DMS 273 (cell line): ENCODE measurements around the gene NCOA3.

ENCODE experiments used
- DNase-seq: peaks from one replicate; lab custom pipeline; 2025; ENCODE audit not compliant: unreplicated experiment; lab: John Stamatoyannopoulos, UW

The NCOA3 gene

DNA sequence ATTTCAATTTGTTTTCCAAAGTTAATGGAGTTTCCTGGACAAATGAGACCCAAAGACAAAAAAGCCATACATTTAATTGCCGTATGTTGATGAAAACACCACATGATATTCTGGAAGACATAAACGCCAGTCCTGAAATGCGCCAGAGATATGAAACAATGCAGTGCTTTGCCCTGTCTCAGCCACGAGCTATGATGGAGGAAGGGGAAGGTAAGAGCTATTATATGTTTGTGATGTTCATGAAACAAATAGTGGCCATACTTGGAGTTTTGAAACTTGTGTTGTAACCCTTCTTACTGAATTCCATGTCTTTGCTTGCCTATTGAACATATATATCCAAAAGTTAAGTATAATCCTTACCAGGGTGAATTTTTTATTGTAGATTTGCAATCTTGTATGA is 125.9 kb downstream of the NCOA3 start:
- no peak for DNase-seq

DNA sequence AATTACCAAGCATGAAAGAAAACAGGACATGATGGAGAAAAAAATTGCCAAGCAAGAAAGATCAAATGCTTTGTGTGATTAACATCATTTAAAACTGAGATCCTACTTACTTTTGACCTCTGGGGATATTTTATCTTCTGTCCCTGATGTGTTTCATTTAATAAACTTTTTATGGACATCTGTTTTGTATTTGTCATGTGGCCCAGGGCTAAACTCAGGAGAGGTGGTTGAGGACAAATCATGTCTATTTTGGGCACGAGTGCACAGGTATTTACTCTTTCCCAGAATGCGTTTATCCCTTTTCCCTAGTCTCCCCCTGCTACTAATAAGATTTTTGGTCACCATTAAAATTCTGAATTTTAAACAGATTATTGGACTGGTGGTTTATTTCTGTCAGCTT is 128.2 kb downstream of the NCOA3 start:
- no peak for DNase-seq

DNA sequence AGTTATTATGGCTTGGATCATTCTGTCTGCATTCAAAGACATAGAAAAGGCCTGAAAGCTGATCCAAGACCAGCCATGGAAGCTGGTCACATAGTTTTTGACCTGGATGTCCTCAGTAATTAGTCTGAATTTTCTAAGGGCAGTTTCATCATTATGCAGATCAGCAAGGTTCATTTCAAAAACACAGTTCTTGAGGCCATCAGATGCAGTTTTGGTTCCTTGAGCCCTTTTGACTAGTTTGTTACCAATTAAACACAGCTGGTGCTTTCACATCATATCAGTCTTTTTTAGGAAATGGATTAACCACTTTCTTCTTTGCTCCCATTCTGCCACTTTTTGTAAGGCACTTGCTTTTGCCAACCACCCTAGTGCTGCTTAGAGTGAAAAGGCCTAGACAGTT is 129.4 kb downstream of the NCOA3 start:
- DNase-seq, result no peak

DNA sequence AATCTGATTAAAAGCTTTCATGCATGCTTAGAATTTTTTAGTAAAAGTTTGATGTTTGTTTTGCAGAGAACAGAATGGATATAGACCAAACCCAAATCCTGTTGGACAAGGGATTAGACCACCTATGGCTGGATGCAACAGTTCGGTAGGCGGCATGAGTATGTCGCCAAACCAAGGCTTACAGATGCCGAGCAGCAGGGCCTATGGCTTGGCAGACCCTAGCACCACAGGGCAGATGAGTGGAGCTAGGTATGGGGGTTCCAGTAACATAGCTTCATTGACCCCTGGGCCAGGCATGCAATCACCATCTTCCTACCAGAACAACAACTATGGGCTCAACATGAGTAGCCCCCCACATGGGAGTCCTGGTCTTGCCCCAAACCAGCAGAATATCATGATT is 133.6 kb downstream of the NCOA3 start:
- no peak for DNase-seq

DNA sequence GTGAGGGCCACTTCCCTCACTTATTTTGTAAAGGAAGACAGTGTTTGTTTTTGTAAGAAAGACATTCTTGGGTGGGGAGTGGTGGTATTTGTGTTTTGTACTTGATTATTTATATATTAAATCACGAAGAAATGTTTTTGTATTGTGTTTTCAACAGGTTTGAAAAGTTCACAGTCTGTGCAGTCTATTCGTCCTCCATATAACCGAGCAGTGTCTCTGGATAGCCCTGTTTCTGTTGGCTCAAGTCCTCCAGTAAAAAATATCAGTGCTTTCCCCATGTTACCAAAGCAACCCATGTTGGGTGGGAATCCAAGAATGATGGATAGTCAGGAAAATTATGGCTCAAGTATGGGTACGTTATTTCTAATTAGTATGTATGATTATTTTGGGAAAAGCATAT is 137.2 kb downstream of the NCOA3 start:
- DNase-seq, result no peak

DNA sequence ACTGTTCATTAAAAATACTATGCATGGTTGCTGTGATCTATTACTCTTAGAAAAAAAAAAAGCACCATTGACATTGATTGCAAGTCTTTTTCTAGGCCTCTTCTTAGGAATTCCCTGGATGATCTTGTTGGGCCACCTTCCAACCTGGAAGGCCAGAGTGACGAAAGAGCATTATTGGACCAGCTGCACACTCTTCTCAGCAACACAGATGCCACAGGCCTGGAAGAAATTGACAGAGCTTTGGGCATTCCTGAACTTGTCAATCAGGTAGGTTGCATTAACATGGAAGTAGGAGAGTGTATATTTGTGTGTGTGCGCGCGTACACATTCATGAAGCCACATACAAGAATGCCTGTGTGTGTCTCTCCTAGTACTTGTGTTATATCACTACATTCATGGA is 140.4 kb downstream of the NCOA3 start:
- DNase-seq, result no peak

DNA sequence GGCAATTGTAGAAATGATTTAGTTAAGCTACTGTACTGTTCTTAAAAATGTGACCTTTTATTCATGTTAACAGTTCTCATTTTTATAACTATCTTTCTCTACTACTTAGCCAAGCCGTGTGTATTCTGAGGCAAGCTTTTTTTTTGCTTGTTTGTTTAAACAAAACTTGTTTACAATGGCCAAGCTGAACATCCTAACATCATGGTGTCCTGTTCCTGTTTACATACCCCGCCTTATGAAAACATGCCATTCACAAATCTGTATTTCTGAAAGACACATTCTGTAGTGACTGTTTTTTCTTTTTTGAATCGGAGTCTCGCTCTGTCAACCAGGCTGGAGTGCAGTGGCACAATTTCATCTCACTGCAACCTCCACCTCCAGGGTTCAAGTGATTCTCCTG is 140.9 kb downstream of the NCOA3 start:
- DNase-seq, result no peak

DNA sequence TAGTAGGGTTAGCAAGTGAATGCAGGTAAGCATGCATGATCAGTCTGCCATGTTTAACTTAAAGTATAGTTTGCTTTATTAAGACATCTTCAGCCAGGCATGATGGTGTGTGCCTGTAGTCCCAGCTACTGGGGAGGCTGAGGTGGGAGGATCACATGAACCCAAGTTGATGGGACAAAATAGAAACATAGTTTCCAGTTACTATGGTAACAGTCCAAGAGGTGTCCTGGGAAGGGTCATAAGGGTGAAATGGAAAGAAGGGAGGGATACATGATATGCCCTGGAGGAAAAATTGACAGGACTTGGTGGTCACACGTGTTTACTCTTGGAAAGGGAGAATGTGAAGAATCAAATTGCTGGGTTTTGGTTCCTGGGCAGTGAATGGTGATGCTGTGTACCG is 143.9 kb downstream of the NCOA3 start:
- DNase-seq, result no peak

DNA sequence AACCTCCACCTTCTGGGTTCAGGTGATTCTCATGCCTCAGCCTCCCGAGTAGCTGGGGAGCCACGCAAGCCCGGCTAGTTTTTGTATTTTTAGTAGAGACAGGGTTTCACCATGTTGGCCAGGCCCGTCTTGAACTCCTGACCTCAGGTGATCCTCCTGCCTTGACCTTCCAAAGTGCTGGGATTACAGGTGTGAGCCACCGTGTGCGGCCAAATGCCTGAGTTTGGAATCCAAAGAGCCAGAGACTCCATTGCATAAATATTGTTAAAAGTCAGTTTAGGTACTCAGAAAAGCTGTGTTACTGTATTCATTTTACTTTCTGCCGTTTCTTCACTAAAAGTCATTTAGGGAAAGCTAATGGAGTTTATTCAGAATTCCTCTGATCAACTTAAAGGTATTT is 146.3 kb downstream of the NCOA3 start:
- DNase-seq, result no peak

DNA sequence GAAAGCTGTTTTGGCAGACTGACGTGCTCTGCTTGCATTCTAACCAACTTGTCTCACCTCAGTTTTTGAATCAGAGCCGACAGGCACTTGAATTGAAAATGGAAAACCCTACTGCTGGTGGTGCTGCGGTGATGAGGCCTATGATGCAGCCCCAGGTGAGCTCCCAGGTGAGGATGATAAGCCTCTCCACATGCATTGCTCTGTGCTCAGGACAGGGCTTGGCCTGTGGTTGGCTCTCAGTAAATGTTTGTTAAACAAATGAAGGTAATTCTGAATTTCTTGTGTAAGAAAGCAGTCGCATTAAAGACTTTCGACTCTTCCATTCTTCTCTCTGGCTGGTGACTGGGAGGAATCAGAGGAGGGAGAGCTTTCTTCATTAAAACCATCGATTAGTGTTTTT is 147.3 kb downstream of the NCOA3 start:
- DNase-seq, result no peak

DNA sequence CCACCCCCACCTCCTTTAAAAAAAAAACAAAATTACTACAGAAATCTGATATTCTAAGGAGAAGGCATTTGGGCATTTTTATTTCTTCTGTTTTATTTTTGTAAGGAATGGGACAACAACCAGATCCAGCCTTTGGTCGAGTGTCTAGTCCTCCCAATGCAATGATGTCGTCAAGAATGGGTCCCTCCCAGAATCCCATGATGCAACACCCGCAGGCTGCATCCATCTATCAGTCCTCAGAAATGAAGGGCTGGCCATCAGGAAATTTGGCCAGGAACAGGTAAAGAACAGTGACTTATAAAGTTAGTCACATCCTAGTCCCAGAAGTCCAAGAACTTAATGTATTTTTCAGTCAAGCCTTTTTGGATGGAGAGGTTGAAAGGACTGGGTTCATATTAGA is 150.6 kb downstream of the NCOA3 start:
- no peak for DNase-seq

DNA sequence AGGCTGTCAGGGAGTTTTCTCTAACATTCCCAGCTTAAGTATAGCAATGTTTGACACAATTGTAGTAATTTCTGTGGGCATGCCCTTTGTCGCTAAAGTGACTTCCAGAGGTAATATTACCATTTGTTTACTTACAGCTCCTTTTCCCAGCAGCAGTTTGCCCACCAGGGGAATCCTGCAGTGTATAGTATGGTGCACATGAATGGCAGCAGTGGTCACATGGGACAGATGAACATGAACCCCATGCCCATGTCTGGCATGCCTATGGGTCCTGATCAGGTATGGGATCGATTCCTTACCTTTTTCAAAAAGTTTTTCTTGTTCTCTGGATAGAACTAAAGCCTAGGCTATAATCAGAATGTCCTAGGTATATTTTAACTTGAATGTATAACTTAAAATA is 151.1 kb downstream of the NCOA3 start:
- DNase-seq, result no peak

DNA sequence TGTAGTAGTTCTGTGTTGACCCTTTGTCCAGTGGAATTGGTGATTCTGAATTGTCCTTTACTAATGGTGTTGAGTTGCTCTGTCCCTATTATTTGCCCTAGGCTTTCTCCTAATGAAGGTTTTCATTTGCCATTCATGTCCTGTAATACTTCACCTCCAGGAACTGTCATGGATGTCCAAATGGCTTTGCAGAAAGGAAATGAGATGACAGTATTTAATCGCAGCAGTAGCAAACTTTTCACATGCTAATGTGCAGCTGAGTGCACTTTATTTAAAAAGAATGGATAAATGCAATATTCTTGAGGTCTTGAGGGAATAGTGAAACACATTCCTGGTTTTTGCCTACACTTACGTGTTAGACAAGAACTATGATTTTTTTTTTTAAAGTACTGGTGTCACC is 152.2 kb downstream of the NCOA3 start:
- DNase-seq, result no peak

DNA sequence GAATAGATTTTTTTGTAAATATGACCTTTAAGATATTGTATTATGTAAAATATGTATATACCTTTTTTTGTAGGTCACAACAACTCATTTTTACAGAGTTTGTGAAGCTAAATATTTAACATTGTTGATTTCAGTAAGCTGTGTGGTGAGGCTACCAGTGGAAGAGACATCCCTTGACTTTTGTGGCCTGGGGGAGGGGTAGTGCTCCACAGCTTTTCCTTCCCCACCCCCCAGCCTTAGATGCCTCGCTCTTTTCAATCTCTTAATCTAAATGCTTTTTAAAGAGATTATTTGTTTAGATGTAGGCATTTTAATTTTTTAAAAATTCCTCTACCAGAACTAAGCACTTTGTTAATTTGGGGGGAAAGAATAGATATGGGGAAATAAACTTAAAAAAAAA is 152.7 kb downstream of the NCOA3 start:
- DNase-seq, result no peak

DNA sequence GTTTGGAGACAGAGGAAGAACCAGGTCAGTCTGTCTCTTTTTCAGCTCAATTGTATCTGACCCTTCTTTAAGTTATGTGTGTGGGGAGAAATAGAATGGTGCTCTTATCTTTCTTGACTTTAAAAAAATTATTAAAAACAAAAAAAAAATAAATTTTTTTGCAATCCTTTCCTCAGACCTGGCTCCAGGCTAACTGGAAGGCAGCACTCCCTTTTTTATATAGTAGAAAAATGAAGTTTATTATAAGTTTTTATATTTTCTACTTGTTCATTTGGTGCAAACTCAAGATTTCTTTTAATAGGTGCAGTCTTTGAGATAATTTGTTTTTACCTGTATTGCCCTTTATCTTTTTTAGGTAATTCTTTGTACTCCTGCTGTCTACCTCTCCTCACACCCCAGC is 153.9 kb downstream of the NCOA3 start:
- no peak for DNase-seq

DNA sequence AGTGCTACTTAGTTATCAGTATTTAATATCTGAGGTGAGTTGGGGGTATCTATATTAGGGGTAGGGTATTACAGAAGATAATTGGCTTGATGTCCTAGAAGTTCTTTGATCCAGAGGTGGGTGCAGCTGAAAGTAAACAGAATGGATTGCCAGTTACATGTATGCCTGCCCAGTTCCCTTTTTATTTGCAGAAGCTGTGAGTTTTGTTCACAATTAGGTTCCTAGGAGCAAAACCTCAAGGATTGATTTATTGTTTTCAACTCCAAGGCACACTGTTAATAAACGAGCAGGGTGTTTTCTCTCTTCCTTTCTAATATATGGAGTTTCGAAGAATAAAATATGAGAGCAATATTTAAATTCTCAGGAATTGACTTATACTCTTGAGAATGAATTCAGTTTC is 154.6 kb downstream of the NCOA3 start:
- DNase-seq, result no peak

DNA sequence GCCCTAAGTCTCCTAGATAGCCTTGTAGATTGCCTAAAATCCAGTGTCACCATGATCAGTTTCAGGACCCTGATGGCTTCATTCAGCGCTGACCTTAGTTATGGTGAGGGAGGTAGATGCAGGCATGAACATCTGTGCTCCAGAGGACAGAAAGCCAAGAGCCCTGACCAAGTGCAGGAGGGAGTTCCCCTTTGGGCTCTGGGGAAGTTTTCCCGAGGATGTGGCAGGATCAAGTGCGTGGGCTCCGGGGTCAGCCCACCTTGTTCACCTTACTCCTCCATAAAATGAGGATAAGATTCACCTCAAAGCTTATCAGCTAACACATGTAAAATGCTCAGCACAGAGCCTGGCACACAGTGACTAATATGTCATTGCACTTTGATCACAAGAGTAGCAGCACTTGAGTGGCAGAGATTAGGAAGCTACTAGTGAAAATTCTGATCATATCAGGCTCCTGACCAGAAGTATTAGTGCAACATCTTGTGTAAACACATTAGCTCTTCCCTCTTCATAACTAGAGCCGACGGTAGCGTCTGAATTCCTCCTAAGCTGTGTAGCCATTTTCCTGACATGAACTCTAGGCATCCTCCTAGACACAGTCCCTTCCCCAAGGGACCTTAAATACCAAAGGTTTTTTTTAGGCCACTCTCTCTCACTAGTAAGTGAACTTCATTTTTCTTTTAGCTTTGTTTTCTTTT is 158.4 kb downstream of the NCOA3 start:
- no peak for DNase-seq

DNA sequence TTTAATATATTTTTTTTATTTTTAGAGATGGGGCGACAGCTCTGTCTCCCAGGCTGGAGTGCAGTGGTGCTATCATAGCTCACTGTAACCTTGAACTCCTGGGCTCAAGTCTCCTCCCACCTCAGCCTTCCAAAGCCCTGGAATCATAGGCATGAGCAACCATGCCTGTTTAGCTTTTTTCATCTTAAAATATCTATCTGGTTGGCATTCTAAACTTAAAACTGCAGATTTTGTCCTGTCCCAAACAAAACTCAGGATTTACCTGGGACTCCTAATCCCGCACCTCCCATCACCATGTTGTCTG is 158.9 kb downstream of the NCOA3 start:
- no peak for DNase-seq

DNA sequence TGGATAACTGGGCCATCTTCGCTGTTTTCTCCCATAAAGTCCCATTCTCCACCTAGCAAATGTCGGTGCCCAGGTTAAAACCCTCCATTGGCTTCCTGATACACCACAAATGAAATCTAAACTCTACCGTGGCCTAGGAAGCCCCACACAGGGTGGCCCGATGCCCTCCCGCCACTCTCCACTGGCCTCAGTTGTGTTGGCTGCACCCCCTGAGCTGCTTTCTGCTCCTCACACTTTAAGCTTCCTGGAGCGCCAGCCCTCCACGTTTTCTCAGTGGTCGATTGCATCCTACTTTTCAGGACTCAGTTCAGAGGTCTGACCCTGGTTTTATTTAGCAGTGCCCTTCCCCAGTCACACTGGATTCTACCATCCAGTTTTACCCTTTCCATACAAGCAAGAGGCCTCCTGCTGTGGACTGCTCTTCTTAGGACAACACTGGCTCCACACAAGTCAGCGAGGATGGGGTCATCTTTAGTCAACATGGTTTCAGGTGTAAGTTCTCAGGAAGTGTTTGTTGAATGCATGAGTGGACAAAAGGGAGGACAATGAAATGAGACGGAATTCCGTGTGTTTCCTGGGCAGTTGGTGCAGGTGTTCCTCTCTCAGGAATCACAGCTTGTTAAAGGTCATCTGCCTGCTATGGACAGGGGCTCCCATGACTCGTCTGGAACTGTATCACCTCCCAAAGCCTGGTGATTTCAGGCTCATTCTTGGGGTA is 159.5 kb downstream of the NCOA3 start:
- no peak for DNase-seq

DNA sequence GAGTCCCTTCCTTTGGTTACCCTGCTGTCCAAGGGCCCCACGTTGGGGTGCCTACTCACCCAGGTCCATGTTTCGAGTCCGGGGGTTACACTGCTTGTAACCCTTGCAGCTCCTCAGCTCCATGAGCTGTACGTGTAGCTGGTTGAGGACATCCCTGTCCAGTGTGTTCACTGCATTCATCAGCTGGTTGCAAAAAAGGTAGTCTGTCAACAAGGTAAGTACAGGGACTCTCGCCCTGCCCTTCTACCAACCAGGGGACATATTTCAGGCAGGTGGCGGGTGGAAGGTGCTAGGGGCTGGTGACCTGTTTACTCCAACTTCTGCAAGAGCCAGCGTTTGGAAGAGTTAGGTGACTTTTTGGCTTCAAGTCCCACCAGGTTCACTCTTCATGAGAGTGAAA is 160.0 kb downstream of the NCOA3 start:
- DNase-seq, result no peak

DNA sequence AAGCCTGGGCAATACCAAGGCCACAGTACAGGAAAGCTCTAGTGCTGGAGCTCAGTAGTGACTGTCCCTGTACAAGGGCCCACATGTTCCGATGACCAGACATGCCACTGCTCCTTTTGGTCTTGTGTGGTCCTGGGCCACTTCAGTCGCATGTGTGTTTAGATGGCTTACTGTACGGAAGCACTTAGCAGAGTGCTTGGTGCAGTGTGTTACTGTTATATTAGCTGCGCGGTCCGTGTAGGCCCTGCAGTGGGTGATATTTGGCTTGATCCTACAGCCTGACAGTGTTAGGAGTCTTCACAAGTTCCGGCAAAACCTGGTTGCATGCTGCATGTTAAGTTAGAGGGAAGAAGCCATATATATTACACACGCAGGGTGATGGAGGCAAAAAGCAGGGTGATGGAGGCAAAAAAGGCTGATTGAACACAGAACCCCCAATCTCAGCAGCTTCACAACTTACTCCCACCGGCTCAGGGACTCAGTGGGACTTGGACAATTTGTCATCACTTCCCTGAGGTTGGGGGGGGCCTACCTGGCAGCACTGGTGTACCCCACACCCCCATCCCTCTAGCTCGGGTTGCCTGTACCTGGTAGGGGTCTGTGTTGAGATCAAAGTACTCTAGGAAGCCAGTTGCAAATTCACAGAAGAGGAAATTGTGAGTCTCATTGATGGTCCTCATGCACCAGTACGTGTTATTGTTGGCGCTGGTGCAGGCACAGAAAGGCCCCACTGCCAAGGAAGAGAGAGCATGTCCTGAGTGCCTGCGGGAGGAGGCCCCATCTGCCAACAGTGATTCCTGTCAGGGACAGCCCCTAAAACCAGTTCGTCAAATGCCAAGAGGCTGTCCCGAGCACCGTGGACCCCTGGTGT is 161.0 kb downstream of the NCOA3 start:
- no peak for DNase-seq

DNA sequence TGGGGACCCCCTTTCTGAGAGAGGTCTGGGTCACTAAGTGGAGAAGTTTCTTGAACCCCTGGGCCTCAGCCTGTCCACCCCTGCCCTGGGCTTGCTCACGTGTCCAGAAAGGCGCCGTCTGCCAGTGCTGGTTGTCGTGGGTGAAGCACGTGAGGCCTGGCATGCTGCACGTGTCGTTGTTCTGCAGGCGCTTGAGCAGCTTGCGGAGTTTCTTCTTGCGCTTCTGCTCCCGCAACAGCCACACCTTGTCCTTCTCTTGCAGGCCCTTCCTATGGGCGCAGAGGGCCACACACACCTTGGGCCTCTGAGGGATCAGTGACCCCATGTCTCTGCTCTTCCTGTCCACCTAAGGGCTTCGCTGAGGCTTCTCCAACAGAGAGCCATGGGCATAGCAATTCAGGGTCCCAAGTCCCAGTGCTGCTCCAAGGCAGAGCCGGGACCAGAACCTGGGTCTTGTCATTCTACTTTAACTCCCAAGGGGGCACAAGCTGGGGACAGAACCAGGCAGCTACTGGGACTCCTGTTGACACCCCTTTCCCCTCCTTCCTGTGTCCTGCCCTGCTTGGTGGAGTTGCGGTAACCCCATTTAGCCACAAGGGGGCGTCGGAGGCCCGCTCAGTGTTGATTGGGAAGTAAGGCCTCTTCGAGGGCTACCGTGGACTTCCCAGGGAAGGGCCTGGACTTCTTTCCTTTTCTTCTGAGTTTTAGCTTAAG is 161.8 kb downstream of the NCOA3 start:
- DNase-seq, result peak; percentile 83
